Measurements from ENCODE around the gene CALHM1. TPM values are rescaled to one million over a fixed set of nuclear protein-coding genes. Genes with fewer than 3 reads are reported as not detected.
A peak's percentile ranks its signal among the peaks of the same experiment; 100 is the strongest.

Gene CALHM1
- total and polyA plus RNA-seq, 7 experiments from 2014 or later, result not detected

- no peaks in the 10 kb centered on the region for H3K9me3 ChIP-seq (ENCODE audit: control insufficient read depth in 2 of 3, low read length in 3 of 3)
- peak overlapping the region in 1 of 10 donors; percentile 21 for H3K4me3 Mint-ChIP-seq
- H3K4me1 ChIP-seq (ENCODE audit: control insufficient read depth in 2 of 2, insufficient read depth in 2 of 2, low read length in 2 of 2), result peaks cover 0 to 9% of the 10 kb centered on the region in 2 donors
- ATAC-seq (no peak), DNase-seq (no peak)
- peaks cover 27 to 63% (median 36%) of the 10 kb centered on the region in 5 donors for H3K27me3 Mint-ChIP-seq
- H3K9me3 Mint-ChIP-seq, result no peaks in the 10 kb centered on the region
- CTCF ChIA-PET, result no interaction called here
- H3K27ac ChIP-seq (ENCODE audit: low read depth, low read length), result no peak overlapping the region
- POLR2A ChIA-PET, result interaction anchor here (0.7 kb wide), 1 partner anchor 1642 kb away, joined by 3 read pairs; no protein-coding TSS in a partner anchor
- no peak overlapping the region for H3K4me3 ChIP-seq (ENCODE audit: low read length)
- H3K27me3 ChIP-seq (ENCODE audit: control insufficient read depth in 2 of 2, insufficient read depth in 2 of 2, low read length in 2 of 2), result no peaks in the 10 kb centered on the region
- peaks cover 4 to 25% (median 6%) of the 10 kb centered on the region in 7 donors for H3K4me1 Mint-ChIP-seq
- H3K36me3 Mint-ChIP-seq, result no peaks in the 10 kb centered on the region
- intact Hi-C loops (cut with micrococcal nuclease), result no loop called here
- no peaks in the 10 kb centered on the region for H3K36me3 ChIP-seq (ENCODE audit: control insufficient read depth in 2 of 3, insufficient read depth in 3 of 3, low read length in 3 of 3)
- no peak overlapping the region for H3K27ac Mint-ChIP-seq
These were observed 42.5 kb upstream of the CALHM1 start for GRCh38 chr10:103501186-103501585.

- CTCF ChIA-PET, result no interaction called here
- peaks cover 4 to 25% (median 6%) of the 10 kb centered on the region in 7 donors for H3K4me1 Mint-ChIP-seq
These were observed 41.8 kb upstream of the CALHM1 start for GRCh38 chr10:103500481-103500880.

DNA sequence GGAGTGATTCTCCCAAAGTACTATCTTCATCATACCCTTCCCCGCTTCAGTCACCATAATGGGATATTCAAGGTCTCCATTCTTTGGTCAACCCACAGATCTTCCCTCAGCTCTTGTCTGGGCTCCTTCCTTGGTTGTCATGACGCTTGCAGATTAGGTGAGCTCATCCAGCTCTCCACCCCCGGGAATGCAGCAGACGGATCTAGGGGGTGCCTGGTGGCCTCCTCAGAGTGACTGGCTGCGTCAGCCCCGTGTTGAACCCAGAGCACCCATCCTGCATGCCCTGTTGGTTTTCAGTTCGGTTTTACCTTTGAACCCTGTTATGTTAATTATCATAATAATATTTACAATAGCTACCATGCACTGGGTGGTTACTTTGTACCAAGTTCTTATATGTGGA, 41.2 kb upstream of the CALHM1 start:
- H3K27me3 Mint-ChIP-seq, result peaks cover 39 to 70% (median 48%) of the 10 kb centered on the region in 5 donors
- no peak overlapping the region for H3K27ac Mint-ChIP-seq
- H3K36me3 Mint-ChIP-seq, result no peaks in the 10 kb centered on the region
- H3K9me3 Mint-ChIP-seq, result no peaks in the 10 kb centered on the region
- Histone ChIP-seq H3K27ac (ENCODE audit: low read depth, low read length) (no peak overlapping the region), H3K27me3 (ENCODE audit: control insufficient read depth in 2 of 2, insufficient read depth in 2 of 2, low read length in 2 of 2) (no peaks in the 10 kb centered on the region), H3K4me1 (ENCODE audit: control insufficient read depth in 2 of 2, insufficient read depth in 2 of 2, low read length in 2 of 2) (peaks cover 0 to 8% of the 10 kb centered on the region in 2 donors), H3K36me3 (ENCODE audit: control insufficient read depth in 2 of 3, insufficient read depth in 3 of 3, low read length in 3 of 3) (no peaks in the 10 kb centered on the region), H3K9me3 (ENCODE audit: control insufficient read depth in 2 of 3, low read length in 3 of 3) (no peaks in the 10 kb centered on the region), H3K4me3 (ENCODE audit: low read length) (no peak overlapping the region)
- H3K4me3 Mint-ChIP-seq, result no peak overlapping the region
- POLR2A ChIA-PET, result interaction anchor here (0.6 kb wide), 1 partner anchor 106 kb away, joined by 3 read pairs; no protein-coding TSS in a partner anchor
- DNase-seq (no peak), ATAC-seq (no peak)
- intact Hi-C loops (cut with micrococcal nuclease), result no loop called here
- peaks cover 4 to 25% (median 6%) of the 10 kb centered on the region in 7 donors for H3K4me1 Mint-ChIP-seq
- CTCF ChIA-PET, result interaction anchor here (0.7 to 1.0 kb wide), 2 partner anchors 437 to 671 kb away, joined by 3 read pairs; no protein-coding TSS in a partner anchor

More at GRCh38 chr10:103500481-103500880, 41.8 kb upstream of the CALHM1 start:
- POLR2A ChIA-PET, result no interaction called here
- Mint-ChIP-seq H3K9me3 (no peaks in the 10 kb centered on the region), H3K4me3 (no peak overlapping the region), H3K27ac (no peak overlapping the region), H3K36me3 (no peaks in the 10 kb centered on the region), H3K27me3 (peaks cover 34 to 64% (median 43%) of the 10 kb centered on the region in 5 donors)
- Histone ChIP-seq H3K4me1 (ENCODE audit: control insufficient read depth in 2 of 2, insufficient read depth in 2 of 2, low read length in 2 of 2) (peaks cover 0 to 9% of the 10 kb centered on the region in 2 donors), H3K4me3 (ENCODE audit: low read length) (no peak overlapping the region), H3K36me3 (ENCODE audit: control insufficient read depth in 2 of 3, insufficient read depth in 3 of 3, low read length in 3 of 3) (no peaks in the 10 kb centered on the region), H3K27me3 (ENCODE audit: control insufficient read depth in 2 of 2, insufficient read depth in 2 of 2, low read length in 2 of 2) (no peaks in the 10 kb centered on the region), H3K27ac (ENCODE audit: low read depth, low read length) (no peak overlapping the region), H3K9me3 (ENCODE audit: control insufficient read depth in 2 of 3, low read length in 3 of 3) (no peaks in the 10 kb centered on the region)
- intact Hi-C loops (cut with micrococcal nuclease), result no loop called here
- ATAC-seq, result no peak
- DNase-seq, result no peak

- Histone ChIP-seq H3K9me3 (ENCODE audit: control insufficient read depth in 2 of 3, low read length in 3 of 3) (no peaks in the 10 kb centered on the region), H3K27ac (ENCODE audit: low read depth, low read length) (no peak overlapping the region), H3K36me3 (ENCODE audit: control insufficient read depth in 2 of 3, insufficient read depth in 3 of 3, low read length in 3 of 3) (no peaks in the 10 kb centered on the region), H3K4me3 (ENCODE audit: low read length) (no peak overlapping the region), H3K4me1 (ENCODE audit: control insufficient read depth in 2 of 2, insufficient read depth in 2 of 2, low read length in 2 of 2) (peaks cover 0 to under 1% of the 10 kb centered on the region in 2 donors), H3K27me3 (ENCODE audit: control insufficient read depth in 2 of 2, insufficient read depth in 2 of 2, low read length in 2 of 2) (no peaks in the 10 kb centered on the region)
- Mint-ChIP-seq H3K4me1 (peaks cover under 1 to 21% (median 1%) of the 10 kb centered on the region in 7 donors), H3K9me3 (no peaks in the 10 kb centered on the region), H3K36me3 (no peaks in the 10 kb centered on the region), H3K27ac (no peak overlapping the region), H3K4me3 (no peak overlapping the region), H3K27me3 (peaks cover 44 to 75% (median 53%) of the 10 kb centered on the region in 5 donors)
- intact Hi-C loops (cut with micrococcal nuclease), result no loop called here
- DNase-seq (no peak), ATAC-seq (no peak)
- ChIA-PET CTCF (interaction anchor here (0.6 to 1.1 kb wide), 4 partner anchors 16 to 712 kb away, joined by 3 to 8 read pairs (median 3); no protein-coding TSS in a partner anchor), POLR2A (interaction anchor here (0.6 kb wide), 1 partner anchor 107 kb away, joined by 3 read pairs; no protein-coding TSS in a partner anchor)
These were observed 40.4 kb upstream of the CALHM1 start for GRCh38 chr10:103498936-103499638.

DNA sequence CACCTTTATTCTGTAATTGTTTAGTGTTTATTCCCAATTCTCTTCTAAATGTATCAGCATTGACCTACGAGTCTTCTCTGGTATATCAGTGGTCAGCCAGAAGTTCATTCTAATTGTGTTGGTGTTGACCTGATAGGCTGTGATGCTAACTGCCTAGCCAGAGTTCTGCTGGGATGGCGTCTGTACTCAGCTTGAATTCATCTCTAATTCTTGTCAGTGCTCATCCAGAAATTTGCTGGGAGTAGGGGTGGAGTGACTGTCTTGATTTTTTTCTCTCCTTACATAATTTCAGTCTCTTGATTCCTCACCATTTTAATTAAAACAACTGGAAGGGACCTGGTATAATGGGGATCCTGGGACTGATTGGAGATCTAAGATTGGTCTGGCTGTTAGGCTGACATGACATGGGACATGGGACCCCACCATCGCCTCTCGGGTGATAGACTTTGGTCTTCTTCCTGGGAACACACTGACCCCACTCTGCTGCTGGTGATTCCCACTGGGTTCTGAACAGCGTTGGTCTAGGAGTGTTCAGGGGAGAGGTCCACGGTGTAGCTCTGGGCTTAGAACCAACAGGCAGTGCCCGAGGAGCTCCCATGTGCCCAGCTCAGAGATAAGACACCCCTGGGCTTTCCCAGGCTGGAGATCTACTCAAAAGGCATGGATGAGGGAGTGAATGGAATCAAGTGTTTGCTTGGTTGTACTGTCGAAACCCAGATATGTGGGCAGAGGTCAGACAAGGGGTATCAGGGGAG, 38.6 kb upstream of the CALHM1 start:
- Mint-ChIP-seq H3K4me1 (peaks cover 0 to 23% (median 10%) of the 10 kb centered on the region in 7 donors), H3K27ac (no peak overlapping the region), H3K36me3 (no peaks in the 10 kb centered on the region), H3K9me3 (no peaks in the 10 kb centered on the region), H3K4me3 (no peak overlapping the region), H3K27me3 (peaks cover 51 to 75% (median 55%) of the 10 kb centered on the region in 5 donors)
- Histone ChIP-seq H3K27ac (ENCODE audit: low read depth, low read length) (no peak overlapping the region), H3K4me1 (ENCODE audit: control insufficient read depth in 2 of 2, insufficient read depth in 2 of 2, low read length in 2 of 2) (peaks cover 0 to 3% of the 10 kb centered on the region in 2 donors), H3K9me3 (ENCODE audit: control insufficient read depth in 2 of 3, low read length in 3 of 3) (no peaks in the 10 kb centered on the region), H3K27me3 (ENCODE audit: control insufficient read depth in 2 of 2, insufficient read depth in 2 of 2, low read length in 2 of 2) (no peaks in the 10 kb centered on the region), H3K36me3 (ENCODE audit: control insufficient read depth in 2 of 3, insufficient read depth in 3 of 3, low read length in 3 of 3) (no peaks in the 10 kb centered on the region), H3K4me3 (ENCODE audit: low read length) (no peak overlapping the region)
- DNase-seq (no peak), ATAC-seq (no peak)
- intact Hi-C loops (cut with micrococcal nuclease), result no loop called here
- CTCF ChIA-PET, result interaction anchor here (0.6 kb wide), 1 partner anchor 78 kb away, joined by 3 read pairs; no protein-coding TSS in a partner anchor
- POLR2A ChIA-PET, result no interaction called here

GRCh38 chr10:103495321-103495720, 36.6 kb upstream of the CALHM1 start:
- POLR2A ChIA-PET, result interaction anchor here (0.7 kb wide), 1 partner anchor 844 kb away, joined by 3 read pairs; no protein-coding TSS in a partner anchor
- CTCF ChIA-PET, result no interaction called here
- Histone ChIP-seq H3K27ac (ENCODE audit: low read depth, low read length) (no peak overlapping the region), H3K4me3 (ENCODE audit: low read length) (no peak overlapping the region), H3K27me3 (ENCODE audit: control insufficient read depth in 2 of 2, insufficient read depth in 2 of 2, low read length in 2 of 2) (no peaks in the 10 kb centered on the region), H3K36me3 (ENCODE audit: control insufficient read depth in 2 of 3, insufficient read depth in 3 of 3, low read length in 3 of 3) (no peaks in the 10 kb centered on the region), H3K4me1 (ENCODE audit: control insufficient read depth in 2 of 2, insufficient read depth in 2 of 2, low read length in 2 of 2) (peaks cover 0 to 12% of the 10 kb centered on the region in 2 donors), H3K9me3 (ENCODE audit: control insufficient read depth in 2 of 3, low read length in 3 of 3) (no peaks in the 10 kb centered on the region)
- H3K4me1 Mint-ChIP-seq, result peaks cover 0 to 18% (median 12%) of the 10 kb centered on the region in 7 donors
- peak overlapping the region in 7 of 10 donors; percentile 31 to 82 (median 51) for H3K4me3 Mint-ChIP-seq
- H3K27ac Mint-ChIP-seq, result no peak overlapping the region
- DNase-seq (no peak), ATAC-seq (no peak)
- no peaks in the 10 kb centered on the region for H3K9me3 Mint-ChIP-seq
- peaks cover 49 to 74% (median 56%) of the 10 kb centered on the region in 5 donors for H3K27me3 Mint-ChIP-seq
- H3K36me3 Mint-ChIP-seq, result no peaks in the 10 kb centered on the region
- intact Hi-C loops (cut with micrococcal nuclease), result no loop called here

All from naive thymus-derived CD4-positive, alpha-beta T cell (primary cell).